B cell (primary cell): ENCODE measurements around the gene PRDX3. TPM values are rescaled to one million over a fixed set of nuclear protein-coding genes. Genes with fewer than 3 reads are reported as not detected.

Source experiments
- ATAC-seq: fragments of 200-7000 bp; cut with Tn5 transposase; one replicate; pipeline ENCODE4 v1.10.0; 2021; ENCODE audit warnings: low read depth, mild to moderate bottlenecking, moderate number of reproducible peaks, moderate library complexity
- CTCF ChIA-PET: fragments of 350-600 bp; sonication (Branson Sonifier 250); formaldehyde crosslinking; loops from one replicate; lab custom pipeline; 2021; ENCODE audit warnings: antibody characterized with exemption, inconsistent platforms; lab: Charles Lee
- POLR2A ChIA-PET: fragments of 350-600 bp; sonication (Branson Sonifier 250); formaldehyde crosslinking; loops from one replicate; lab custom pipeline; 2021; ENCODE audit warnings: antibody characterized with exemption; lab: Charles Lee
- DNase-seq: peaks from one replicate; pipeline ENCODE4 v3.0.0; 2013
- H2AFZ ChIP-seq: 2 replicates; pipeline ENCODE4 v1.6.1; 2012; ENCODE audit warnings: mild to moderate bottlenecking, low read depth, low read length; ENCODE audit not compliant: insufficient read depth, poor library complexity, severe bottlenecking
- H3K27ac ChIP-seq, 2 donors: 1 replicate in 1 of 2; 2 replicates in 1 of 2; pipeline ENCODE4 v1.5.1; 2012 to 2013; ENCODE audit warnings: low read length in 2 of 2, mild to moderate bottlenecking in 2 of 2, moderate library complexity in 1 of 2
- H3K27me3 ChIP-seq, 4 experiments: fragments of 200-600 bp in 1 of 4; sonication (generic) in 1 of 4; replicated peaks in 1 of 4; 1 replicate in 2 of 4; 2 replicates in 2 of 4; pipeline versions ENCODE4 v1.6.1 to v1.7.0; 2013 to 2016; ENCODE audit warnings: low read length in 3 of 4, mild to moderate bottlenecking in 2 of 4, mixed read lengths in 1 of 4, moderate library complexity in 1 of 4; ENCODE audit not compliant: insufficient read depth in 4 of 4, control insufficient read depth in 3 of 4; ENCODE audit errors: control extremely low read depth in 1 of 4
- H3K36me3 ChIP-seq, 2 experiments: replicated peaks in 1 of 2; 1 replicate in 1 of 2; 2 replicates in 1 of 2; pipeline versions ENCODE4 v1.6.1 to v1.7.1; 2013; ENCODE audit warnings: low read length in 1 of 2; ENCODE audit not compliant: insufficient read depth in 2 of 2, control insufficient read depth in 1 of 2; ENCODE audit errors: control extremely low read depth in 1 of 2, extremely low read depth in 1 of 2
- H3K4me1 ChIP-seq, 2 donors: fragments of 200-600 bp in 1 of 2; sonication (generic) in 1 of 2; 1 replicate in 1 of 2; 2 replicates in 1 of 2; pipeline versions ENCODE4 v1.5.1 to v1.6.1; 2013 to 2017; ENCODE audit warnings: low read length in 2 of 2; ENCODE audit not compliant: control insufficient read depth in 2 of 2, insufficient read depth in 2 of 2
- H3K4me2 ChIP-seq: replicated peaks from 2 replicates; pipeline ENCODE3; 2012; ENCODE audit warnings: mild to moderate bottlenecking, low read depth, low read length; ENCODE audit not compliant: poor library complexity, severe bottlenecking
- H3K4me3 ChIP-seq, 5 experiments: fragments of 200-600 bp in 1 of 5; sonication (generic) in 1 of 5; 1 replicate in 3 of 5; 2 replicates in 2 of 5; pipeline versions ENCODE4 v1.5.1 to v1.7.0; 2011 to 2016; ENCODE audit warnings: low read length in 4 of 5, mild to moderate bottlenecking in 4 of 5, low read depth in 2 of 5, control low read depth in 1 of 5, moderate library complexity in 1 of 5; ENCODE audit not compliant: insufficient read depth in 1 of 5; ENCODE audit errors: control extremely low read depth in 1 of 5, extremely low read depth in 1 of 5
- H3K79me2 ChIP-seq: fragments of 200-600 bp; sonication (generic); one replicate; pipeline ENCODE4 v1.6.0; 2016; ENCODE audit warnings: low read length; ENCODE audit not compliant: control insufficient read depth, insufficient read depth
- H3K9ac ChIP-seq: fragments of 200-600 bp; sonication (generic); 2 replicates; pipeline ENCODE4 v1.6.1; 2017; ENCODE audit warnings: mild to moderate bottlenecking, low read length, moderate library complexity
- H3K9me3 ChIP-seq, 3 donors: one replicate each; pipeline versions ENCODE4 v1.6.1 to v1.7.1; 2013; ENCODE audit warnings: low read length in 2 of 3; ENCODE audit not compliant: control insufficient read depth in 2 of 3, insufficient read depth in 1 of 3; ENCODE audit errors: control extremely low read depth in 1 of 3
- H4K20me1 ChIP-seq: 2 replicates; pipeline ENCODE4 v1.6.0; 2012; ENCODE audit warnings: mild to moderate bottlenecking, low read length; ENCODE audit not compliant: insufficient read depth, control insufficient read depth, poor library complexity, severe bottlenecking
- H3K27ac Mint-ChIP-seq: one replicate; pipeline ENCODE4 v1.8.0; 2021; ENCODE audit warnings: mixed read lengths
- H3K27me3 Mint-ChIP-seq: one replicate; pipeline ENCODE4 v1.8.0; 2021; ENCODE audit warnings: mixed read lengths
- H3K4me1 Mint-ChIP-seq: one replicate; pipeline ENCODE4 v1.8.0; 2021; ENCODE audit warnings: mixed read lengths
- H3K4me3 Mint-ChIP-seq: one replicate; pipeline ENCODE4 v1.8.0; 2021; ENCODE audit warnings: mixed read lengths
- H3K9me3 Mint-ChIP-seq: one replicate; pipeline ENCODE4 v1.8.0; 2022; ENCODE audit warnings: mixed read lengths; ENCODE audit not compliant: insufficient read depth
- EZH2 ChIP-seq: IDR thresholded peaks from 2 replicates; pipeline ENCODE4 v1.6.1; 2012; ENCODE audit warnings: borderline replicate concordance, low read depth, mild to moderate bottlenecking, moderate library complexity, low read length; ENCODE audit not compliant: insufficient read depth, poor library complexity, severe bottlenecking
- WGBS: methylation state at CpG from one replicate; pipeline ENCODE4 v1.1.5; 2013; ENCODE audit warnings: missing lambda C conversion rate; ENCODE audit not compliant: insufficient coverage; 5-methylcytosine and 5-hydroxymethylcytosine counted together
- intact Hi-C: fragments of 100-400 bp; cut with micrococcal nuclease; formaldehyde crosslinking; loops from one replicate; pipeline ENCODE4 v1.10.0; 2022
- polyA plus RNA-seq: library from polyadenylated mRNA; depleted of rRNA; stranded (reverse); fragments of >200 nt; gene quantifications from 2 replicates; pipeline ENCODE4 v1.2.3, GENCODE V29; 2012
- total RNA-seq, 2 donors: library from RNA; stranded (reverse); fragments of 120-200 nt in 1 of 2; gene quantifications; 1 replicate in 1 of 2; 2 replicates in 1 of 2; pipeline versions ENCODE4 v1.2.3 to v1.2.4, GENCODE V29; 2013 to 2022
- TF ChIP-seq, protein P1 (sequence below): fragments of 200-600 bp; IDR thresholded peaks from one replicate; pipeline ENCODE4 v1.8.0; 2022; ENCODE audit warnings: antibody characterized with exemption, mild to moderate bottlenecking

Gene PRDX3
- total and polyA plus RNA-seq, 2 donors (not counting 1 experiment from before 2014, with no cell fraction given) = 18.0 to 36.3 TPM

- Histone ChIP-seq H3K4me2 (no peak overlapping the region), H4K20me1 (no peaks in the 10 kb centered on the region), H3K27ac (no peak overlapping the region), H3K79me2 (no peaks in the 10 kb centered on the region), H3K4me3 (no peak overlapping the region), H3K9ac (no peak overlapping the region), H3K27me3 (no peaks in the 10 kb centered on the region), H3K4me1 (peaks cover 0 to 2% of the 10 kb centered on the region in 2 donors), H3K9me3 (no peaks in the 10 kb centered on the region), H3K36me3 (peaks cover 4 to 29% of the 10 kb centered on the region in 2 experiments), H2AFZ (no peak overlapping the region)
- no peaks in the 10 kb centered on the region for H3K9me3 Mint-ChIP-seq
- H3K27ac Mint-ChIP-seq = no peak overlapping the region
- no peak for DNase-seq
- ChIA-PET CTCF (no interaction called here), POLR2A (no interaction called here)
- no peak for ATAC-seq
- TF ChIP-seq EZH2 = no peak
- TF ChIP-seq, protein P1, sequence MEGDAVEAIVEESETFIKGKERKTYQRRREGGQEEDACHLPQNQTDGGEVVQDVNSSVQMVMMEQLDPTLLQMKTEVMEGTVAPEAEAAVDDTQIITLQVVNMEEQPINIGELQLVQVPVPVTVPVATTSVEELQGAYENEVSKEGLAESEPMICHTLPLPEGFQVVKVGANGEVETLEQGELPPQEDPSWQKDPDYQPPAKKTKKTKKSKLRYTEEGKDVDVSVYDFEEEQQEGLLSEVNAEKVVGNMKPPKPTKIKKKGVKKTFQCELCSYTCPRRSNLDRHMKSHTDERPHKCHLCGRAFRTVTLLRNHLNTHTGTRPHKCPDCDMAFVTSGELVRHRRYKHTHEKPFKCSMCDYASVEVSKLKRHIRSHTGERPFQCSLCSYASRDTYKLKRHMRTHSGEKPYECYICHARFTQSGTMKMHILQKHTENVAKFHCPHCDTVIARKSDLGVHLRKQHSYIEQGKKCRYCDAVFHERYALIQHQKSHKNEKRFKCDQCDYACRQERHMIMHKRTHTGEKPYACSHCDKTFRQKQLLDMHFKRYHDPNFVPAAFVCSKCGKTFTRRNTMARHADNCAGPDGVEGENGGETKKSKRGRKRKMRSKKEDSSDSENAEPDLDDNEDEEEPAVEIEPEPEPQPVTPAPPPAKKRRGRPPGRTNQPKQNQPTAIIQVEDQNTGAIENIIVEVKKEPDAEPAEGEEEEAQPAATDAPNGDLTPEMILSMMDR = no peak
- H3K27me3 Mint-ChIP-seq = no peaks in the 10 kb centered on the region
- intact Hi-C loops = no loop called here
- no peak overlapping the region for H3K4me3 Mint-ChIP-seq
- H3K4me1 Mint-ChIP-seq = peaks cover 3% of the 10 kb centered on the region
- 43% methylated on average over 2 of the region's 4 CpGs for WGBS
Observed at GRCh38 chr10:119120413-119120867, 58.2 kb downstream of the PRDX3 start.

DNA sequence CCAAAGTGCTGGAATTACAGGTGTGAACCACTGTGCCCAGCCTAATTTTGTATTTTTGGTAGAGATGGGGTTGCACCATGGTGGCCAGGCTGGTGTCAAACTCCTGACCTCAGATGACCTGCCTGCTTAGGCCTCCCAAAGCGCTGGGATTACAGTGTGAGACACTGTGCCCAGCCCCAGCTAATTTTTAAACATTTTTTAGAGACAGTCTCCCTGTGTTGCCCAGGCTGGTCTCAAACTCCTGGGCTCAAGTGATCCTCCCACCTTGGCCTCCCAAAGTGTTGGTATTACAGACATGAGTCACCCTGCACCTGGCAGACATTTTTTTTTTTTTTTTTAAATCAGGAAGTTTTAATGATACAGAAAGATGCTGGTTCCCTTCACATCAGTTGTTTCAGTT is 59.2 kb downstream of the PRDX3 start:
- intact Hi-C loops = no loop called here
- Histone ChIP-seq H3K9ac (no peak overlapping the region), H3K9me3 (no peaks in the 10 kb centered on the region), H3K27ac (no peak overlapping the region), H3K79me2 (no peaks in the 10 kb centered on the region), H3K4me1 (peaks cover 0 to 2% of the 10 kb centered on the region in 2 donors), H4K20me1 (no peaks in the 10 kb centered on the region), H3K4me3 (no peak overlapping the region), H3K36me3 (peaks cover 3 to 26% of the 10 kb centered on the region in 2 experiments), H2AFZ (no peak overlapping the region), H3K4me2 (no peak overlapping the region), H3K27me3 (no peaks in the 10 kb centered on the region)
- TF ChIP-seq EZH2 = no peak
- TF ChIP-seq, protein P1 = no peak
- no peaks in the 10 kb centered on the region for H3K9me3 Mint-ChIP-seq
- H3K27ac Mint-ChIP-seq = no peak overlapping the region
- H3K27me3 Mint-ChIP-seq = no peaks in the 10 kb centered on the region
- peaks cover 3% of the 10 kb centered on the region for H3K4me1 Mint-ChIP-seq
- DNase-seq (no peak), ATAC-seq (no peak)
- CTCF ChIA-PET = no interaction called here
- WGBS = no CpG with 5 or more reads among the region's 1 CpG
- POLR2A ChIA-PET = no interaction called here
- no peak overlapping the region for H3K4me3 Mint-ChIP-seq
